ENCODE results near the gene NUDT6.

Gene NUDT6

GRCh38 chr4:122906859-122907305 lies 15.5 kb downstream of the NUDT6 start:
- no peak overlapping the region for H3K4me3 Mint-ChIP-seq
- H3K27me3 Mint-ChIP-seq: no peaks in the 10 kb centered on the region
- no peaks in the 10 kb centered on the region for H3K9me3 Mint-ChIP-seq
- peaks cover 3% of the 10 kb centered on the region for H3K36me3 Mint-ChIP-seq (ENCODE audit: insufficient read depth)
- no peaks in the 10 kb centered on the region for H3K4me1 Mint-ChIP-seq (ENCODE audit: low read depth in 2 of 2)
- ATAC-seq (replicated peaks) (no peak), DNase-seq (no peak)
- no peak overlapping the region for H3K27ac Mint-ChIP-seq

DNA sequence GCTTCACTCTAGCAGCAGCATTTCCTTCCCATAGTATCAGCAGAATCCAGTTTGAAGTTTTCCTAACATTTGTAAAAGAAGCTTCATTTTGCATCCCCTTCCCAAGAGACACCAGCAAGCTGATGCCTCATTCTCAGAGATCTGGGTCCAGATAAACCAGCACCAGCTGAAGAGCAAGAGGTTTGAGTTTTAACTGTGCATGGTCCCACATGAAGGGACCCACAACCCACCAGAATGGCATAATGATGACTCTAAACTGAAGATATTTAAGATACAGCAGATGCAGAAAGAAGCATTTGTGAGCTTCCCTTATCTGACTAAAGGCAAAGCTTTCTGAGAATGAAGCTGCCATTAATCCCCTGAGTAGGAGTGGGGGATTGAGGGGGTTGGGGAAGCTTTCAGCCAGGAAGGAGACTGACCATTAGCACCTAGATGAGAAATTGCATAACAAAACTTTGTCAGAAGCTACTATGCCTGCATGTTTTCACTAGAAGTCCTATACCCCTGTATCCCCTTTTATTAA lies 18.6 kb downstream of the NUDT6 start:
- Mint-ChIP-seq H3K4me3 (no peak overlapping the region), H3K9me3 (no peaks in the 10 kb centered on the region), H3K27me3 (no peaks in the 10 kb centered on the region), H3K36me3 (ENCODE audit: insufficient read depth) (no peaks in the 10 kb centered on the region), H3K4me1 (ENCODE audit: low read depth in 2 of 2) (no peaks in the 10 kb centered on the region), H3K27ac (no peak overlapping the region)
- no peak for DNase-seq
- no peak for ATAC-seq (replicated peaks)

- no peak overlapping the region for H3K27ac Mint-ChIP-seq
- no peaks in the 10 kb centered on the region for H3K4me1 Mint-ChIP-seq (ENCODE audit: low read depth in 2 of 2)
- ATAC-seq (replicated peaks): no peak
- no peak for DNase-seq
- H3K9me3 Mint-ChIP-seq: no peaks in the 10 kb centered on the region
- no peak overlapping the region for H3K4me3 Mint-ChIP-seq
- H3K36me3 Mint-ChIP-seq (ENCODE audit: insufficient read depth): no peaks in the 10 kb centered on the region
- H3K27me3 Mint-ChIP-seq: no peaks in the 10 kb centered on the region
Observed at GRCh38 chr4:122901247-122902010, 21.0 kb downstream of the NUDT6 start.

DNA sequence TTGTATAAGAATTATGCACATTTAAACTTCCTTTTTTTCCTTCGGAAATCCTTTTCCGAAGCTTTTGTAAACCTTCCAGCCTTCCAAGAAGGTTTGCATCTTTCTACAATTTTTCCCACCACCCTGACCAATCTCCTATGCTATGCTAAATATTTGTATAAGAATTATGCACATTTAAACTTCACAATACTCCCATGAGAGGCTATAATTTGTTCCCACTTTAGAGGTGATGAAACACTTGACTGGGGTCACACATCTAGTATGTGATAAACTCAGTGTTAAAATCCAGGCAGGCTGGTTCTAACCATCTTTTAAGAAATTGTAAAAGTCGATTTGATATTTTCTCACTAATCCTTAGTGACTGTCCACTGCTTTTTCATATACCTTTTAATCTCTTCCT lies 22.1 kb downstream of the NUDT6 start:
- Mint-ChIP-seq H3K9me3 (no peaks in the 10 kb centered on the region), H3K4me3 (no peak overlapping the region), H3K36me3 (ENCODE audit: insufficient read depth) (no peaks in the 10 kb centered on the region), H3K27ac (no peak overlapping the region), H3K27me3 (no peaks in the 10 kb centered on the region), H3K4me1 (ENCODE audit: low read depth in 2 of 2) (no peaks in the 10 kb centered on the region)
- ATAC-seq (replicated peaks) (no peak), DNase-seq (no peak)

- ATAC-seq (replicated peaks): no peak
- no peak for DNase-seq
- H3K27ac Mint-ChIP-seq: no peak overlapping the region
Observed at GRCh38 chr4:122899682-122900081, 22.7 kb downstream of the NUDT6 start.

DNA sequence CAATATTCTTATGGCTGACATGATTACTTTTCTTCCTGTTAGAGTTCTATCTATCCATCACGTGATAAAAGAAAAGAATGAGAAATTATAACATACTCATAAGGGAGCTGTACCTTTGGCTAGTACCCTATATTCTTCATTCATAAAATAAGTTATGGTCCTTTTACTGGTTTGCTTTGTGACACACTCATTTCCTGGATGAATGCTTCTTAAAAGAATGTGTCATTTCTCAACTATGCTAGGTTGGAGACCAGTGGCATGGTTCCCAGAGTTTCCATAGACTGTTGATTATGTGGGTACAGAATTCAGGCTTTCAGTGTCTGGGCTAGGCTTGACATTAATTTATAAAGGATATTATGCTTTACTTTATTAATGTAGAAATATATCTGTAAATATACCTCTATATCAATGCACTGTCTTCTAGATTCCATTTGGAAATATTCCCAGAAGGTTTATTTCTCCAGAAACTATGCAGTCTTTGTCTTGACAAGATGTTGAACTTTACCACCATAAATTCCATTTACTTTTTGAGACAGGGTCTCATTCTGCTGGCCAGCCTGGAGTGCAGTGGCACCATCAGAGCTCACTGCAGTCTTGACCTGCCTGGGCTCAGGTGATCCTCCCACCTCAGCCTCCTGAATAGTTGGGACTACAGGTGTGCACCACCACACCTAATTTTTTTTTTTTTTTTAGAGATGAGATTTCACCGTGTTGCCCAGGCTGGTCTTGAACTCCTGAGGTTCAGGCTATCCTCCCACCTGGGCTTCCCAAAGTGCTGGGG lies 23.8 kb downstream of the NUDT6 start:
- no peaks in the 10 kb centered on the region for H3K27me3 Mint-ChIP-seq
- ATAC-seq (replicated peaks) (no peak), DNase-seq (no peak)
- H3K36me3 Mint-ChIP-seq (ENCODE audit: insufficient read depth): no peaks in the 10 kb centered on the region
- no peaks in the 10 kb centered on the region for H3K4me1 Mint-ChIP-seq (ENCODE audit: low read depth in 2 of 2)
- no peaks in the 10 kb centered on the region for H3K9me3 Mint-ChIP-seq
- H3K4me3 Mint-ChIP-seq: no peak overlapping the region
- H3K27ac Mint-ChIP-seq: no peak overlapping the region

More at GRCh38 chr4:122899682-122900081, 22.7 kb downstream of the NUDT6 start:
- Mint-ChIP-seq H3K27me3 (no peaks in the 10 kb centered on the region), H3K9me3 (no peaks in the 10 kb centered on the region), H3K4me1 (ENCODE audit: low read depth in 2 of 2) (no peaks in the 10 kb centered on the region), H3K36me3 (ENCODE audit: insufficient read depth) (no peaks in the 10 kb centered on the region), H3K4me3 (no peak overlapping the region)

DNA sequence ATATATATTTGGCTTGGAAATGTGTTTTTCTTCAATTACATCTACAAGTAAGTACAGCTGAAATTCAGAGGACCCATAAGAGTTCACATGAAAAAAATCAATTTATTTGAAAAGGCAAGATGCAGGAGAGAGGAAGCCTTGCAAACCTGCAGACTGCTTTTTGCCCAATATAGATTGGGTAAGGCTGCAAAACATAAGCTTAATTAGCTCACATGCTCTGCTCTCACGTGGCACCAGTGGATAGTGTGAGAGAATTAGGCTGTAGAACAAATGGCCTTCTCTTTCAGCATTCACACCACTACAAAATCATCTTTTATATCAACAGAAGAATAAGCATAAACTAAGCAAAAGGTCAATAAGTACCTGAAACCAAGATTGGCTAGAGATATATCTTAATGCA lies 26.1 kb downstream of the NUDT6 start:
- Mint-ChIP-seq H3K36me3 (ENCODE audit: insufficient read depth) (no peaks in the 10 kb centered on the region), H3K4me3 (no peak overlapping the region), H3K4me1 (ENCODE audit: low read depth in 2 of 2) (no peaks in the 10 kb centered on the region), H3K27ac (no peak overlapping the region), H3K27me3 (no peaks in the 10 kb centered on the region), H3K9me3 (no peaks in the 10 kb centered on the region)
- no peak for ATAC-seq (replicated peaks)
- DNase-seq: no peak

- DNase-seq: no peak
- Mint-ChIP-seq H3K4me3 (no peak overlapping the region), H3K4me1 (ENCODE audit: low read depth in 2 of 2) (no peaks in the 10 kb centered on the region), H3K9me3 (no peaks in the 10 kb centered on the region), H3K27me3 (no peaks in the 10 kb centered on the region), H3K27ac (no peak overlapping the region), H3K36me3 (ENCODE audit: insufficient read depth) (no peaks in the 10 kb centered on the region)
- no peak for ATAC-seq (replicated peaks)
Observed at GRCh38 chr4:122895336-122895995, 26.9 kb downstream of the NUDT6 start.

DNA sequence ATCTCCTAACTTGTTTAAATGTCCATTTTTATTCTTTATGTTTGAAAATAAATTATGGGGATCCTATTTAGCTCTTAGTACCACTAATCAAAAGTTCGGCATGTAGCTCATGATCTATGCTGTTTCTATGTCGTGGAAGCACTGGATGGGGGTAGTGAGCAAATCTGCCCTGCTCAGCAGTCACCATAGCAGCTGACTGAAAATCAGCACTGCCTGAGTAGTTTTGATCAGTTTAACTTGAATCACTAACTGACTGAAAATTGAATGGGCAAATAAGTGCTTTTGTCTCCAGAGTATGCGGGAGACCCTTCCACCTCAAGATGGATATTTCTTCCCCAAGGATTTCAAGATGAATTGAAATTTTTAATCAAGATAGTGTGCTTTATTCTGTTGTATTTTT lies 27.6 kb downstream of the NUDT6 start:
- Mint-ChIP-seq H3K4me1 (ENCODE audit: low read depth in 2 of 2) (no peaks in the 10 kb centered on the region), H3K27me3 (no peaks in the 10 kb centered on the region), H3K9me3 (no peaks in the 10 kb centered on the region), H3K27ac (no peak overlapping the region), H3K4me3 (no peak overlapping the region), H3K36me3 (ENCODE audit: insufficient read depth) (no peaks in the 10 kb centered on the region)
- no peak for ATAC-seq (replicated peaks)
- DNase-seq: no peak

GRCh38 chr4:122890147-122890795 lies 32.1 kb downstream of the NUDT6 start:
- DNase-seq: no peak
- Mint-ChIP-seq H3K36me3 (ENCODE audit: insufficient read depth) (no peaks in the 10 kb centered on the region), H3K9me3 (no peaks in the 10 kb centered on the region), H3K4me1 (ENCODE audit: low read depth in 2 of 2) (no peaks in the 10 kb centered on the region), H3K27me3 (no peaks in the 10 kb centered on the region), H3K4me3 (no peak overlapping the region), H3K27ac (no peak overlapping the region)
- ATAC-seq (replicated peaks): no peak

DNA sequence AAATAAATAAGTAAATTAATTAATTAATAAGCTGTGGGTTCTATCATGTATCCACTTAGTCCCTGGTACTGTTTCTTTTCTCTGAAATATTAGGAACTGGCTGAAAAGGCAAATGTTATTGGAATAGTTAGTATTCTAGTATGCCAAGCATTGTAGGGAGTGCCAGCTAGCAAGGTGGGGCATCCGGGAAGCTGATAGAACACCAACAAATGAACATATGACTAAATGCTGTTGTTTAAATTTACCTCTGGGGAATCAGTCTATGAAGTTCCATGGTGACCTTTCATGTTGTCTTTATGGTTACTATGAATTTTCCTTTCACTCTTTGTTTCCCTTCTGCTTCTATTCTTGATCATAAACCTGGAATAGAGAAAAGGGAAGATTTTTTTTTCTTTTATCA lies 32.7 kb downstream of the NUDT6 start:
- no peak overlapping the region for H3K27ac Mint-ChIP-seq
- no peak overlapping the region for H3K4me3 Mint-ChIP-seq
- no peak for DNase-seq
- ATAC-seq (replicated peaks): no peak
- H3K27me3 Mint-ChIP-seq: no peaks in the 10 kb centered on the region
- H3K9me3 Mint-ChIP-seq: no peaks in the 10 kb centered on the region
- H3K4me1 Mint-ChIP-seq (ENCODE audit: low read depth in 2 of 2): no peaks in the 10 kb centered on the region
- H3K36me3 Mint-ChIP-seq (ENCODE audit: insufficient read depth): no peaks in the 10 kb centered on the region

- no peaks in the 10 kb centered on the region for H3K36me3 Mint-ChIP-seq (ENCODE audit: insufficient read depth)
- H3K9me3 Mint-ChIP-seq: no peaks in the 10 kb centered on the region
- H3K27me3 Mint-ChIP-seq: no peaks in the 10 kb centered on the region
- H3K27ac Mint-ChIP-seq: no peak overlapping the region
- H3K4me3 Mint-ChIP-seq: no peak overlapping the region
- ATAC-seq (replicated peaks) (no peak), DNase-seq (no peak)
- H3K4me1 Mint-ChIP-seq (ENCODE audit: low read depth in 2 of 2): no peaks in the 10 kb centered on the region
Observed at GRCh38 chr4:122884499-122884898, 37.9 kb downstream of the NUDT6 start.

Data from effector memory CD8-positive, alpha-beta T cell (primary cell).